Fibroblast of villous mesenchyme (primary cell): ENCODE data around the gene TMA7. TPM values are rescaled to one million over a fixed set of nuclear protein-coding genes. Genes with fewer than 3 reads are reported as not detected.
A peak's percentile ranks its signal among the peaks of the same experiment; 100 is the strongest.
"Not testable (repeated sequence)": the region's sequence is repeated elsewhere in the genome, so short reads cannot be mapped to it uniquely, and the experiment has no call there.

Source experiments
- DNase-seq: peaks from one replicate; pipeline ENCODE4 v3.0.0-alpha.2; 2010; ENCODE audit warnings: low read depth
- H3K4me3 ChIP-seq: 2 replicates; pipeline ENCODE4 v1.5.1; 2011; ENCODE audit warnings: low read depth, mild to moderate bottlenecking, low read length
- CTCF ChIP-seq: IDR thresholded peaks from 2 replicates; pipeline ENCODE4 v1.5.1; 2012; ENCODE audit warnings: low read depth, mild to moderate bottlenecking, low read length; ENCODE audit not compliant: insufficient read depth
- total RNA-seq: library from RNA; depleted of rRNA; stranded (reverse); fragments of >200 nt; gene quantifications from 2 replicates; pipeline ENCODE4 v1.2.3, GENCODE V29; 2012

Gene TMA7
- total RNA-seq, 1 donor: 216 TPM

- no peak for DNase-seq
- H3K4me3 ChIP-seq: no peak overlapping the region
- TF ChIP-seq CTCF: no peak
Observed at GRCh38 chr3:48468329-48468731, 28.3 kb downstream of the TMA7 start.

GRCh38 chr3:48469046-48469915 is 29.2 kb downstream of the TMA7 start:
- no peak for DNase-seq
- TF ChIP-seq CTCF: no peak
- H3K4me3 ChIP-seq: no peak overlapping the region

GRCh38 chr3:48470286-48470685 is 30.2 kb downstream of the TMA7 start:
- no peak overlapping the region for H3K4me3 ChIP-seq
- no peak for DNase-seq
- TF ChIP-seq CTCF: no peak

- DNase-seq: no peak
- TF ChIP-seq CTCF: no peak
- peak overlapping the region; percentile 93 for H3K4me3 ChIP-seq
Observed at GRCh38 chr3:48472673-48472922, 32.5 kb downstream of the TMA7 start.

GRCh38 chr3:48472923-48473616 is 33.0 kb downstream of the TMA7 start:
- peak overlapping the region; percentile 93 for H3K4me3 ChIP-seq
- TF ChIP-seq CTCF: peak; percentile 44
- peak; percentile 96 for DNase-seq

GRCh38 chr3:48473617-48473952 is 33.5 kb downstream of the TMA7 start:
- no peak for DNase-seq
- no peak overlapping the region for H3K4me3 ChIP-seq
- TF ChIP-seq CTCF: no peak

- DNase-seq, H3K4me3 ChIP-seq: not testable (repeated sequence)
Observed at GRCh38 chr3:48474031-48474430, 34.0 kb downstream of the TMA7 start.
